C4-2B (cell line): ENCODE results near the gene ASPDH.
"Not testable (repeated sequence)": the region's sequence is repeated elsewhere in the genome, so short reads cannot be mapped to it uniquely, and the experiment has no call there.

ENCODE experiments used
- H3K27ac ChIP-seq: fragments of 450-650 bp; 2 replicates; pipeline ENCODE4 v1.5.1; 2017
- ZFX ChIP-seq: fragments of 450-650 bp; IDR thresholded peaks from 2 replicates; pipeline ENCODE4 v1.6.1; 2017
- TF ChIP-seq, protein P1 (sequence below): fragments of 450-650 bp; conservative IDR thresholded peaks from 2 replicates; pipeline ENCODE4 v1.5.1; 2017; ENCODE audit warnings: mild to moderate bottlenecking

ASPDH gene

GRCh38 chr19:50478901-50479715 lies 34.6 kb downstream of the ASPDH start:
- H3K27ac ChIP-seq, result no peak overlapping the region
- no peak for TF ChIP-seq ZFX
- TF ChIP-seq, protein P1, sequence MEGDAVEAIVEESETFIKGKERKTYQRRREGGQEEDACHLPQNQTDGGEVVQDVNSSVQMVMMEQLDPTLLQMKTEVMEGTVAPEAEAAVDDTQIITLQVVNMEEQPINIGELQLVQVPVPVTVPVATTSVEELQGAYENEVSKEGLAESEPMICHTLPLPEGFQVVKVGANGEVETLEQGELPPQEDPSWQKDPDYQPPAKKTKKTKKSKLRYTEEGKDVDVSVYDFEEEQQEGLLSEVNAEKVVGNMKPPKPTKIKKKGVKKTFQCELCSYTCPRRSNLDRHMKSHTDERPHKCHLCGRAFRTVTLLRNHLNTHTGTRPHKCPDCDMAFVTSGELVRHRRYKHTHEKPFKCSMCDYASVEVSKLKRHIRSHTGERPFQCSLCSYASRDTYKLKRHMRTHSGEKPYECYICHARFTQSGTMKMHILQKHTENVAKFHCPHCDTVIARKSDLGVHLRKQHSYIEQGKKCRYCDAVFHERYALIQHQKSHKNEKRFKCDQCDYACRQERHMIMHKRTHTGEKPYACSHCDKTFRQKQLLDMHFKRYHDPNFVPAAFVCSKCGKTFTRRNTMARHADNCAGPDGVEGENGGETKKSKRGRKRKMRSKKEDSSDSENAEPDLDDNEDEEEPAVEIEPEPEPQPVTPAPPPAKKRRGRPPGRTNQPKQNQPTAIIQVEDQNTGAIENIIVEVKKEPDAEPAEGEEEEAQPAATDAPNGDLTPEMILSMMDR, result no peak; the same call in 1 of the 2 replicates

- TF ChIP-seq ZFX, result no peak
- TF ChIP-seq, protein P1, result no peak
- H3K27ac ChIP-seq, result no peak overlapping the region
Measured at GRCh38 chr19:50477751-50478515, 35.8 kb downstream of the ASPDH start.

GRCh38 chr19:50476907-50477238 lies 36.8 kb downstream of the ASPDH start:
- peak overlapping the region; percentile 76 for H3K27ac ChIP-seq

GRCh38 chr19:50476224-50476906 lies 37.3 kb downstream of the ASPDH start, which contains the start of the genes EMC10 and GARIN5A:
Gene EMC10, plus strand, starts transcription at chr19:50476507. Its CDS starts 38 bp downstream, at chr19:50476545.
Gene GARIN5A, minus strand, starts transcription at chr19:50476848. Its CDS starts 460 bp downstream, at chr19:50476388.
- peak within 1 kb of the TSS; percentile 76 for H3K27ac ChIP-seq
- peak; percentile 61; the same call in 1 of the 2 replicates for TF ChIP-seq ZFX
- TF ChIP-seq, protein P1, result no peak

More at GRCh38 chr19:50476907-50477238, 36.8 kb downstream of the ASPDH start:
- TF ChIP-seq, protein P1, result no peak
- no peak for TF ChIP-seq ZFX

DNA sequence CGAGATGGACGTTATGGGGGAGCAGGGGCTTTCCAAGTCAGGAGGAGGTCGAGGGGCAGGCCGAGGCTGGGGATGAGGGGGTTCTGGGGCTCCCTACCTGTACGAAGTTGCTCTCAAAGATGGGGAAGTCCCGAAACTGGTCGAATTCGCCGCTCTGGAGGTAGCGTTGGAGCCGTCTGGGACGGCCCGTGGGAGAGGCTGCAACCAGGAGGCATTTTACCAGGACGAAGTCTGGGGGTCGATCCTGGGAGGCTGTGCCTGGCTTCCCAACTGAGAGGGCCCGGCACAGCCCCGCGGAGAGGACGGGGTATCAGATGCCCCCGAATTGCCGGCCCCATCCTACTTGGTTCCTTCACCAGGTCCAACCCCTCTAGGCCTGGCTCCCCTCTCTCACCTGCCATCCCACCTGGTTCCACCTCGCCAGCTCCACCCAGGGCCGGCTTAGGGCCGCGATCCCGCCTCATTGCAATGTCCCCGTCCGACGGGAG lies 37.9 kb downstream of the ASPDH start:
- no peak for TF ChIP-seq ZFX
- TF ChIP-seq, protein P1, result no peak
- H3K27ac ChIP-seq, result no peak overlapping the region; the same call in 1 of the 2 replicates

- TF ChIP-seq, protein P1, result no peak
- TF ChIP-seq ZFX, result no peak
- no peak overlapping the region for H3K27ac ChIP-seq
Measured at GRCh38 chr19:50475101-50475568, 38.6 kb downstream of the ASPDH start.

DNA sequence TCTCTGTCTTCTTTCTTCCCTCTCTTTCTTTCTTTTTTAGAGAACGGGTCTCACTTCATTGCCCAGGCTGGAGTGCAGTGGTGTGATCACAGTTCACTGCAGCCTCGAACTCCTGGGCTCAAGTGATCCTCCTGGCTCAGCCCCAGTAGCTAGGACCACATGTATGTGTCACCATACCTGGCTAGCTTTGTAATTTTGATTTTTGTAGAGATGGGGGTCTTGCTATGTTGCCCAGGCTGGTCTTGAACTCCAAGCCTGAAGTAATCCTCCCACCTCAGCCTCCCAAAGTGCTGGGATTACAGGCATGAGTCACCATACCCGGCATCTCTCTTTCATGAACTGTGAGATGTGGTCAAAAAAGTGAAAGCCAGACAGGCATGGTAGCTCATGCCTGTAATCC lies 40.4 kb downstream of the ASPDH start:
- H3K27ac ChIP-seq, result not testable (repeated sequence)
